Thyroid gland (tissue), 4 donors: Measurements from ENCODE around the gene TSPAN10.

Experiments used
- CTCF ChIP-seq, 6 experiments: fragments of 200-600 bp in 3 of 6; fragments of 450-650 bp in 3 of 6; sonication (generic) in 3 of 6; IDR thresholded peaks; one replicate each; pipeline ENCODE4 v1.5.1; 2016 to 2019; ENCODE audit warnings: antibody characterized with exemption in 6 of 6, mild to moderate bottlenecking in 2 of 6, inconsistent platforms in 1 of 6, moderate library complexity in 1 of 6
- POLR2A ChIP-seq, 2 donors: fragments of 450-650 bp; IDR thresholded peaks; one replicate each; pipeline ENCODE4 v1.6.1; 2017; ENCODE audit warnings: antibody characterized with exemption in 2 of 2, mild to moderate bottlenecking in 2 of 2, moderate library complexity in 1 of 2

GRCh38 chr17:81688616-81689015 lies 51.6 kb downstream of the TSPAN10 start:
- no peak for TF ChIP-seq CTCF (IDR thresholded peaks at IDR 0.05)
- TF ChIP-seq POLR2A (IDR thresholded peaks at IDR 0.05): no peak
